IMR-90 (cell line): ENCODE measurements around the gene SLC25A5.

ENCODE experiments used
- CEBPB ChIP-seq: IDR thresholded peaks from 2 replicates; pipeline ENCODE4 v1.6.1; 2012; ENCODE audit warnings: low read depth, low read length, improper control_type of control experiment
- CTCF ChIP-seq: conservative IDR thresholded peaks from 2 replicates; pipeline ENCODE4 v1.5.1; 2012; ENCODE audit warnings: mild to moderate bottlenecking, low read depth, low read length, improper control_type of control experiment
- ELK1 ChIP-seq: fragments of 150-350 bp; IDR thresholded peaks from 2 replicates; pipeline ENCODE4 v1.6.1; 2016; ENCODE audit warnings: low read depth, mild to moderate bottlenecking, low read length, moderate library complexity, borderline replicate concordance
- MAZ ChIP-seq: IDR thresholded peaks from 2 replicates; pipeline ENCODE4 v1.6.1; 2012; ENCODE audit warnings: low read depth, mild to moderate bottlenecking, low read length, improper control_type of control experiment, moderate library complexity, borderline replicate concordance
- MXI1 ChIP-seq: IDR thresholded peaks from 2 replicates; pipeline ENCODE4 v1.6.1; 2012; ENCODE audit warnings: low read depth, mild to moderate bottlenecking, low read length, moderate library complexity, borderline replicate concordance
- NFE2L2 ChIP-seq: fragments of 150-350 bp; IDR thresholded peaks from 2 replicates; pipeline ENCODE4 v1.6.1; 2016; ENCODE audit warnings: low read depth, mild to moderate bottlenecking, low read length
- POLR2A ChIP-seq: IDR thresholded peaks from 2 replicates; pipeline ENCODE4 v1.6.1; 2012; ENCODE audit warnings: mild to moderate bottlenecking, low read depth, low read length
- RAD21 ChIP-seq: IDR thresholded peaks from 2 replicates; pipeline ENCODE4 v1.6.1; 2012; ENCODE audit warnings: low read length, improper control_type of control experiment
- USF2 ChIP-seq: fragments of 150-350 bp; IDR thresholded peaks from 2 replicates; pipeline ENCODE4 v1.6.1; 2017; ENCODE audit warnings: mild to moderate bottlenecking, antibody characterized with exemption, low read length, low read depth

GRCh38 chrX:119419146-119419545 is 49.1 kb upstream of the SLC25A5 start:
- TF ChIP-seq POLR2A: no peak
- TF ChIP-seq CTCF: no peak
- no peak for TF ChIP-seq CEBPB
- no peak for TF ChIP-seq USF2
- TF ChIP-seq NFE2L2: no peak
- TF ChIP-seq ELK1: no peak
- TF ChIP-seq MAZ: no peak
- TF ChIP-seq MXI1: no peak
- TF ChIP-seq RAD21: no peak
